Left ventricle myocardium superior (tissue), 1 donor: ENCODE measurements around the gene TTC32. TPM values are rescaled to one million over a fixed set of nuclear protein-coding genes. Genes with fewer than 3 reads are reported as not detected.
A peak's percentile ranks its signal among the peaks of the same experiment; 100 is the strongest.

Experiments used
- ATAC-seq: fragments of 200-7000 bp; cut with Tn5 transposase; one replicate; pipeline ENCODE4 v1.9.1; 2020; ENCODE audit warnings: mild to moderate bottlenecking, moderate library complexity
- DNase-seq: peaks from one replicate; pipeline ENCODE4 v3.0.0-alpha.2; 2020
- intact Hi-C: fragments of 100-400 bp; cut with micrococcal nuclease; formaldehyde crosslinking; loops from one replicate; pipeline ENCODE4 v1.11.0; 2022
- total RNA-seq: library from RNA; stranded (reverse); fragmentation: NEBNext Ultra II Directional; extraction: Animal tissue kit (Norgen Biotek cat#: 25700); gene quantifications from one replicate; pipeline ENCODE4 v1.2.1, GENCODE V29; 2021
- donor health status: DM: no; HTN: yes; CAD: no; lungs with severe emphysema.

TTC32 gene
- total RNA-seq, 1 donor from 2014 or later: 4.0 TPM

- DNase-seq (no peak), ATAC-seq (no peak)
- intact Hi-C loops: no loop called here
Measured at GRCh38 chr2:19857100-19857499, 44.7 kb downstream of the TTC32 start.

GRCh38 chr2:19855542-19856431 lies 46.0 kb downstream of the TTC32 start:
- intact Hi-C loops: no loop called here
- ATAC-seq: peak; percentile 25

GRCh38 chr2:19854596-19855541 lies 46.9 kb downstream of the TTC32 start:
- ATAC-seq (no peak), DNase-seq (no peak)
- intact Hi-C loops: no loop called here

More at GRCh38 chr2:19855542-19856431, 46.0 kb downstream of the TTC32 start:
- no peak for DNase-seq

- ATAC-seq (no peak), DNase-seq (no peak)
- intact Hi-C loops: no loop called here
Measured at GRCh38 chr2:19851116-19851695, 50.6 kb downstream of the TTC32 start.

GRCh38 chr2:19850056-19851050 lies 51.4 kb downstream of the TTC32 start:
- no peak for ATAC-seq
- no peak for DNase-seq
- intact Hi-C loops: no loop called here

- ATAC-seq (no peak), DNase-seq (no peak)
- intact Hi-C loops: no loop called here
Measured at GRCh38 chr2:19848952-19849351, 52.8 kb downstream of the TTC32 start.

GRCh38 chr2:19848029-19848750 lies 53.6 kb downstream of the TTC32 start:
- no peak for DNase-seq
- intact Hi-C loops: no loop called here
- ATAC-seq: no peak

GRCh38 chr2:19847486-19847885 lies 54.3 kb downstream of the TTC32 start:
- DNase-seq (no peak), ATAC-seq (no peak)
- intact Hi-C loops: no loop called here

Other genes with a start within 250 kb of the TTC32 start
- gene WDR35, start 88.1 kb upstream of the TTC32 start, total RNA-seq: 5.1 TPM
- 0.32 TPM for gene MATN3, start 110.7 kb upstream of the TTC32 start, total RNA-seq
- gene LAPTM4A, start 149.6 kb upstream of the TTC32 start, total RNA-seq: 246 TPM